Activated CD4-positive, alpha-beta T cell treated with anti-CD3 and anti-CD28 coated beads for 48 hours (primary cell): ENCODE results near the gene STRADA.
"Not testable (repeated sequence)": the region's sequence is repeated elsewhere in the genome, so short reads cannot be mapped to it uniquely, and the experiment has no call there.

ENCODE experiments used
- DNase-seq: peaks from one replicate; pipeline ENCODE4 v3.0.0-alpha.2; 2020

The STRADA gene

GRCh38 chr17:63753215-63753614 lies 11.6 kb upstream of the STRADA start:
- no peak for DNase-seq

GRCh38 chr17:63752707-63753106 lies 11.1 kb upstream of the STRADA start:
- no peak for DNase-seq

- peak; percentile 21 for DNase-seq
These were observed 10.2 kb upstream of the STRADA start for GRCh38 chr17:63751806-63752205.

- no peak for DNase-seq
These were observed 524 bp downstream of the STRADA start for GRCh38 chr17:63741143-63741407.

GRCh38 chr17:63740464-63741142 lies 996 bp downstream of the STRADA start:
- DNase-seq = no peak

- no peak for DNase-seq
These were observed 5.9 kb downstream of the STRADA start for GRCh38 chr17:63735691-63736090.

GRCh38 chr17:63722403-63722802 lies 19.2 kb downstream of the STRADA start:
- DNase-seq = no peak

- DNase-seq = not testable (repeated sequence)
These were observed 21.4 kb downstream of the STRADA start for GRCh38 chr17:63720194-63720593.

- DNase-seq = no peak
These were observed 22.6 kb downstream of the STRADA start for GRCh38 chr17:63718988-63719387.

GRCh38 chr17:63716426-63716825 lies 25.2 kb downstream of the STRADA start:
- DNase-seq = no peak

- DNase-seq = no peak
These were observed 26.9 kb downstream of the STRADA start for GRCh38 chr17:63714550-63715277.

- DNase-seq = no peak
These were observed 32.5 kb downstream of the STRADA start for GRCh38 chr17:63709110-63709509.

- DNase-seq = no peak
These were observed 34.4 kb downstream of the STRADA start for GRCh38 chr17:63707151-63707550.

GRCh38 chr17:63706336-63707082 lies 35.1 kb downstream of the STRADA start:
- no peak for DNase-seq

- DNase-seq = no peak
These were observed 35.9 kb downstream of the STRADA start for GRCh38 chr17:63705657-63706056.

GRCh38 chr17:63704836-63705235 lies 36.8 kb downstream of the STRADA start:
- no peak for DNase-seq

GRCh38 chr17:63704259-63704576 lies 37.4 kb downstream of the STRADA start:
- DNase-seq = no peak

- no peak for DNase-seq
These were observed 37.9 kb downstream of the STRADA start for GRCh38 chr17:63703556-63704258.

- no peak for DNase-seq
These were observed 38.6 kb downstream of the STRADA start for GRCh38 chr17:63703029-63703428.

- DNase-seq = no peak
These were observed 38.9 kb downstream of the STRADA start for GRCh38 chr17:63702721-63703015.

- peak; percentile 86 for DNase-seq
These were observed 39.5 kb downstream of the STRADA start for GRCh38 chr17:63701868-63702720.

GRCh38 chr17:63701456-63701820 lies 40.2 kb downstream of the STRADA start:
- DNase-seq = no peak
